ENCODE measurements around the gene TMSB4X. TPM values are rescaled to one million over a fixed set of nuclear protein-coding genes. Genes with fewer than 3 reads are reported as not detected.
"Not testable (repeated sequence)": the region's sequence is repeated elsewhere in the genome, so short reads cannot be mapped to it uniquely, and the experiment has no call there.

Gene TMSB4X
- total and polyA plus RNA-seq, 2 donors (not counting 3 experiments of a cell fraction or from before 2014, with no cell fraction given) = 4,136 to 6,858 TPM

DNA sequence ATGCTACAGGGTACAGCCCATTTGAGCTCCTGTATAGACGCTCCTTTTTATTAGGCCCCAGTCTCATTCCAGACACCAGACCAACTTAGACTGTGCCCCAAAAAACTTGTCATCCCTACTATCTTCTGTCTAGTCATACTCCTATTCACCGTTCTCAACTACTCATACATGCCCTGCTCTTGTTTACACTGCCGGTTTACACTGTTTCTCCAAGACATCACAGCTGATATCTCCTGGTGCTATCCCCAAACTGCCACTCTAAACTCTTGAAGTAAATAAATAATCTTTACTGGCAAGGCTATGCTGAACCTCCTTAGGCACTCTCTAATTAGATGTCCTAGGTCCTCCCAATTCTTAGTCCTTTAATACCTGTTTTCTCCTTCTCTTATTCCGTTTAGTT is 30.5 kb upstream of the TMSB4X start:
- FAIRE-seq; H3K9me3 ChIP-seq (replicated peaks; ENCODE audit: control insufficient read depth, insufficient read depth, low read length); DNase-seq (ENCODE audit: low read depth, low spot score); H3K9ac ChIP-seq (replicated peaks; ENCODE audit: extremely low read depth, insufficient read depth, low read length); POLR2A ChIA-PET; intact Hi-C loops (cut with micrococcal nuclease); H2AFZ ChIP-seq (ENCODE audit: low read depth, low read length); CTCF ChIA-PET; H3K4me2 ChIP-seq (ENCODE audit: insufficient read depth, low read length); H3K4me3 ChIP-seq (replicated peaks in 1 of 3; ENCODE audit: insufficient read depth in 1 of 3, low read depth in 1 of 3, low read length in 3 of 3); H4K20me1 ChIP-seq (replicated peaks; ENCODE audit: control insufficient read depth, extremely low read depth, insufficient read depth, low read length); H3K9me1 ChIP-seq (replicated peaks; ENCODE audit: control insufficient read depth, extremely low read depth, insufficient read depth, low read length); BruUV-seq (replicated peaks); H3K36me3 ChIP-seq (ENCODE audit: control insufficient read depth in 2 of 2, extremely low read depth in 1 of 2, insufficient read depth in 2 of 2, low read length in 2 of 2); H3K27me3 ChIP-seq (ENCODE audit: control insufficient read depth in 2 of 2, insufficient read depth in 2 of 2, low read length in 2 of 2); H3K79me2 ChIP-seq (ENCODE audit: control insufficient read depth, insufficient read depth, low read length); H3K27ac ChIP-seq (ENCODE audit: insufficient read depth, low read depth, low read length); dilution Hi-C loops (cut with MboI; ENCODE audit: extremely low pct_ligation_motif_present, low sequenced_read_pairs): not testable (repeated sequence)
- peaks cover 11% of the 10 kb centered on the region for H3K4me1 ChIP-seq (ENCODE audit: control insufficient read depth, extremely low read depth, insufficient read depth, low read length)

GRCh38 chrX:12945494-12945893 is 29.4 kb upstream of the TMSB4X start:
- intact Hi-C loops (cut with micrococcal nuclease) = loop anchor here (5.0 kb wide), 2 partner anchors 792 to 1087 kb away; no protein-coding TSS in a partner anchor
- no peak for TF ChIP-seq POLR2A (IDR thresholded peaks at IDR 0.05; ENCODE audit: low read depth, low read length)
- TF ChIP-seq MYC (IDR thresholded peaks at IDR 0.05; ENCODE audit: low read depth, low read length) = no peak
- no peak for TF ChIP-seq GATA2 (IDR thresholded peaks at IDR 0.05; ENCODE audit: insufficient read depth, insufficient read length, low read depth, low read length)
- no peak for TF ChIP-seq POLR2AphosphoS5 (IDR thresholded peaks at IDR 0.05; ENCODE audit: insufficient read depth, low read depth, low read length)
- TF ChIP-seq CTCF (IDR thresholded peaks at IDR 0.05; ENCODE audit: extremely low read depth in 1 of 2, insufficient read depth in 1 of 2, low read depth in 1 of 2, low read length in 2 of 2) = no peak
- no peak for TF ChIP-seq JUN (IDR thresholded peaks at IDR 0.05; ENCODE audit: borderline replicate concordance, insufficient read depth, insufficient read length, low read depth)
- no peak for TF ChIP-seq FOS (IDR thresholded peaks at IDR 0.05; ENCODE audit: borderline replicate concordance, insufficient read depth, low read length)
- TF ChIP-seq MAX (IDR thresholded peaks at IDR 0.05; ENCODE audit: insufficient read depth, insufficient read length) = no peak
- no peak for TF ChIP-seq EZH2 (IDR thresholded peaks at IDR 0.05; ENCODE audit: borderline replicate concordance, low read depth, low read length, severe bottlenecking)
- FAIRE-seq (no peak), DNase-seq (ENCODE audit: low read depth, low spot score) (no peak)
- Histone ChIP-seq H3K9me1 (replicated peaks; ENCODE audit: control insufficient read depth, extremely low read depth, insufficient read depth, low read length) (no peaks in the 10 kb centered on the region), H3K9me3 (replicated peaks; ENCODE audit: control insufficient read depth, insufficient read depth, low read length) (no peaks in the 10 kb centered on the region), H2AFZ (ENCODE audit: low read depth, low read length) (no peak overlapping the region), H3K4me2 (ENCODE audit: insufficient read depth, low read length) (no peak overlapping the region), H4K20me1 (replicated peaks; ENCODE audit: control insufficient read depth, extremely low read depth, insufficient read depth, low read length) (no peaks in the 10 kb centered on the region), H3K4me1 (ENCODE audit: control insufficient read depth, extremely low read depth, insufficient read depth, low read length) (peaks cover 20% of the 10 kb centered on the region), H3K4me3 (replicated peaks in 1 of 3; ENCODE audit: insufficient read depth in 1 of 3, low read depth in 1 of 3, low read length in 3 of 3) (no peak overlapping the region), H3K79me2 (ENCODE audit: control insufficient read depth, insufficient read depth, low read length) (no peaks in the 10 kb centered on the region), H3K9ac (replicated peaks; ENCODE audit: extremely low read depth, insufficient read depth, low read length) (no peak overlapping the region), H3K27me3 (ENCODE audit: control insufficient read depth in 2 of 2, insufficient read depth in 2 of 2, low read length in 2 of 2) (no peaks in the 10 kb centered on the region), H3K36me3 (ENCODE audit: control insufficient read depth in 2 of 2, extremely low read depth in 1 of 2, insufficient read depth in 2 of 2, low read length in 2 of 2) (no peaks in the 10 kb centered on the region), H3K27ac (ENCODE audit: insufficient read depth, low read depth, low read length) (no peak overlapping the region)
- dilution Hi-C loops (cut with MboI; ENCODE audit: extremely low pct_ligation_motif_present, low sequenced_read_pairs) = no loop called here
- POLR2A ChIA-PET = no interaction called here
- BruUV-seq (replicated peaks) = no TSS peak
- CTCF ChIA-PET = interaction anchor here (0.7 to 2.5 kb wide), 4 partner anchors 33 to 700 kb away, joined by 4 to 64 read pairs (median 30); no protein-coding TSS in a partner anchor

Data from endothelial cell of umbilical vein (primary cell).